Keratinocyte (primary cell): Measurements from ENCODE around the gene NDUFB11. TPM values are rescaled to one million over a fixed set of nuclear protein-coding genes. Genes with fewer than 3 reads are reported as not detected.

Experiments
- DNase-seq: peaks from one replicate; pipeline ENCODE4 v3.0.0-alpha.2; 2011; ENCODE audit warnings: low read depth, missing footprints, low spot score
- FAIRE-seq: peaks from 2 replicates; lab custom pipeline; 2011; peaks lifted over from hg19 to GRCh38; lab: Jason Lieb, UNC
- H2AFZ ChIP-seq: 2 replicates; pipeline ENCODE4 v1.6.0; 2012; ENCODE audit warnings: low read length, control low read depth, inconsistent platforms; ENCODE audit not compliant: control insufficient read depth
- H3K27ac ChIP-seq: 2 replicates; pipeline ENCODE4 v1.5.1; 2011; ENCODE audit warnings: low read length; ENCODE audit not compliant: control insufficient read depth, insufficient read depth
- H3K27me3 ChIP-seq: 3 replicates; pipeline ENCODE4 v1.6.0; 2011; ENCODE audit warnings: low read length; ENCODE audit not compliant: control insufficient read depth, insufficient read depth; ENCODE audit errors: extremely low read depth
- H3K36me3 ChIP-seq, 2 experiments: 2 replicates in 1 of 2; 3 replicates in 1 of 2; pipeline ENCODE4 v1.5.1; 2011; ENCODE audit warnings: low read length in 2 of 2, mild to moderate bottlenecking in 1 of 2; ENCODE audit not compliant: control insufficient read depth in 2 of 2, insufficient read depth in 2 of 2; ENCODE audit errors: extremely low read depth in 1 of 2
- H3K4me1 ChIP-seq: 3 replicates; pipeline ENCODE4 v1.5.1; 2011; ENCODE audit warnings: low read length; ENCODE audit not compliant: control insufficient read depth, insufficient read depth; ENCODE audit errors: extremely low read depth
- H3K4me2 ChIP-seq: 3 replicates; pipeline ENCODE4 v1.6.0; 2011; ENCODE audit warnings: low read depth, low read length; ENCODE audit not compliant: control insufficient read depth, insufficient read depth; ENCODE audit errors: extremely low read depth
- H3K4me3 ChIP-seq, 3 experiments: fragments of 200-600 bp in 1 of 3; sonication (generic) in 1 of 3; 2 replicates in 2 of 3; 3 replicates in 1 of 3; pipeline ENCODE4 v1.5.1; 2011 to 2016; ENCODE audit warnings: low read length in 3 of 3, mild to moderate bottlenecking in 3 of 3, control low read depth in 2 of 3, inconsistent platforms in 1 of 3, low read depth in 1 of 3, mixed read lengths in 1 of 3, mixed run types in 1 of 3, moderate library complexity in 1 of 3; ENCODE audit not compliant: control insufficient read depth in 2 of 3, insufficient read depth in 2 of 3; ENCODE audit errors: extremely low read depth in 1 of 3
- H3K79me2 ChIP-seq: 2 replicates; pipeline ENCODE4 v1.6.0; 2012; ENCODE audit warnings: low read length; ENCODE audit not compliant: control insufficient read depth, insufficient read depth
- H3K9ac ChIP-seq: 3 replicates; pipeline ENCODE4 v1.6.0; 2011; ENCODE audit warnings: low read length; ENCODE audit not compliant: control insufficient read depth, insufficient read depth; ENCODE audit errors: extremely low read depth
- H3K9me1 ChIP-seq: 3 replicates; pipeline ENCODE4 v1.6.0; 2011; ENCODE audit warnings: low read length; ENCODE audit not compliant: control insufficient read depth, insufficient read depth; ENCODE audit errors: extremely low read depth
- H3K9me3 ChIP-seq: 2 replicates; pipeline ENCODE4 v1.5.1; 2012; ENCODE audit warnings: low read depth, low read length; ENCODE audit not compliant: control insufficient read depth
- H4K20me1 ChIP-seq: 3 replicates; pipeline ENCODE4 v1.6.0; 2011; ENCODE audit warnings: low read length; ENCODE audit not compliant: control insufficient read depth, insufficient read depth; ENCODE audit errors: extremely low read depth
- CTCF ChIP-seq, 3 experiments: IDR thresholded peaks in 1 of 3; conservative IDR thresholded peaks in 1 of 3; optimal IDR thresholded peaks in 1 of 3; 2 replicates in 2 of 3; 3 replicates in 1 of 3; pipeline versions ENCODE3 to v1.5.1; 2011; ENCODE audit warnings: low read length in 3 of 3, mild to moderate bottlenecking in 3 of 3, moderate library complexity in 2 of 3, control low read depth in 1 of 3, inconsistent platforms in 1 of 3; ENCODE audit not compliant: insufficient read depth in 2 of 3; ENCODE audit errors: extremely low read depth in 1 of 3
- EZH2 ChIP-seq: IDR thresholded peaks from one replicate; pipeline ENCODE4 v1.6.1; 2012; ENCODE audit warnings: inconsistent platforms, mild to moderate bottlenecking, low read length, moderate library complexity
- dilution Hi-C: fragments of 300-500 bp; cut with MboI; formaldehyde crosslinking; loops from one replicate; pipeline ENCODE4 v1.7.0; 2020; ENCODE audit warnings: low sequenced_read_pairs; ENCODE audit not compliant: extremely low pct_ligation_motif_present
- polyA plus RNA-seq, 5 experiments: library from polyadenylated mRNA; depleted of rRNA in 3 of 5; stranded (reverse) in 3 of 5; stranded (forward) in 1 of 5; unstranded in 1 of 5; fragments of >200 nt; gene quantifications; 1 replicate in 1 of 5; 2 replicates in 3 of 5; 3 replicates in 1 of 5; pipeline versions ENCODE4 v1.2.1 to v1.2.3, GENCODE V29; 2011 to 2012; ENCODE audit warnings: missing spikeins in 2 of 5, low read depth in 1 of 5, low replicate concordance in 1 of 5

Gene NDUFB11
- polyA plus RNA-seq, 1 donor (not counting 4 experiments of a cell fraction or from before 2014, with no cell fraction given) = 39.3 TPM

DNA sequence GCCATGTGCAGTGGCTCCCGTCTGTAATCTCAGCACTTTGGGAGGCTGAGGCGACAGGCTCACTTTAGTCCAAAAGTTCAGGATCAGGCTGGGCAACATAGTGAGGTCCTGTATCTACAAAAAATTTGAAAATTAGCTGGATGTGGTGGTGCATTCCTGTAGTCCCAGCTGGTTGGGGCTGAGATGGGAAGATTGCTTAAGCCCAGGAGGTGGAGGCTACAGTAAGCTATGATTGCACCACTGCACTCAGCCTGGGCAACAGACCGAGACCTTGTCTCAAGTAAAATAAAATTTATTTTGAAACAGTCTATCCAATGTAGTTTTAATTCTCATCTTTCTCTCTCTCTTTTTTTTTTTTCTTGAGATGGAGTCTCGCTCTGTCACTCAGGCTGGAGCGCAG lies 21.6 kb upstream of the NDUFB11 start:
- Histone ChIP-seq H3K4me3 (no peak overlapping the region), H3K27ac (no peak overlapping the region), H3K4me2 (no peak overlapping the region), H3K36me3 (peaks cover 0 to 2% of the 10 kb centered on the region in 2 experiments), H3K9me3 (no peaks in the 10 kb centered on the region), H3K9ac (no peak overlapping the region), H3K27me3 (no peaks in the 10 kb centered on the region), H3K4me1 (no peaks in the 10 kb centered on the region), H3K79me2 (peaks cover 8% of the 10 kb centered on the region), H2AFZ (no peak overlapping the region), H3K9me1 (no peaks in the 10 kb centered on the region), H4K20me1 (no peaks in the 10 kb centered on the region)
- TF ChIP-seq EZH2 (no peak), CTCF (optimal IDR thresholded peaks at IDR 0.05 in 1 of 3, IDR thresholded peaks at IDR 0.05 in 1 of 3, conservative IDR thresholded peaks at IDR 0.05 in 1 of 3; ENCODE audit: extremely low read depth in 1 of 3, insufficient read depth in 2 of 3, low read length in 3 of 3) (no peak)
- dilution Hi-C loops = no loop called here
- DNase-seq (no peak), FAIRE-seq (no peak)

- no peak for FAIRE-seq
- no peaks in the 10 kb centered on the region for H3K9me1 ChIP-seq
- no peak overlapping the region for H3K9ac ChIP-seq
- H2AFZ ChIP-seq = no peak overlapping the region
- no peak overlapping the region for H3K27ac ChIP-seq
- DNase-seq = no peak
- H3K4me1 ChIP-seq = no peaks in the 10 kb centered on the region
- dilution Hi-C loops = no loop called here
- no peak overlapping the region for H3K4me2 ChIP-seq
- no peaks in the 10 kb centered on the region for H3K27me3 ChIP-seq
- H3K79me2 ChIP-seq = peaks cover 8% of the 10 kb centered on the region
- H3K4me3 ChIP-seq = no peak overlapping the region
- H3K9me3 ChIP-seq = no peaks in the 10 kb centered on the region
- TF ChIP-seq EZH2 = no peak
- peaks cover 0 to 2% of the 10 kb centered on the region in 2 experiments for H3K36me3 ChIP-seq
- H4K20me1 ChIP-seq = no peaks in the 10 kb centered on the region
These were observed 19.9 kb upstream of the NDUFB11 start for GRCh38 chrX:47164420-47164819.

DNA sequence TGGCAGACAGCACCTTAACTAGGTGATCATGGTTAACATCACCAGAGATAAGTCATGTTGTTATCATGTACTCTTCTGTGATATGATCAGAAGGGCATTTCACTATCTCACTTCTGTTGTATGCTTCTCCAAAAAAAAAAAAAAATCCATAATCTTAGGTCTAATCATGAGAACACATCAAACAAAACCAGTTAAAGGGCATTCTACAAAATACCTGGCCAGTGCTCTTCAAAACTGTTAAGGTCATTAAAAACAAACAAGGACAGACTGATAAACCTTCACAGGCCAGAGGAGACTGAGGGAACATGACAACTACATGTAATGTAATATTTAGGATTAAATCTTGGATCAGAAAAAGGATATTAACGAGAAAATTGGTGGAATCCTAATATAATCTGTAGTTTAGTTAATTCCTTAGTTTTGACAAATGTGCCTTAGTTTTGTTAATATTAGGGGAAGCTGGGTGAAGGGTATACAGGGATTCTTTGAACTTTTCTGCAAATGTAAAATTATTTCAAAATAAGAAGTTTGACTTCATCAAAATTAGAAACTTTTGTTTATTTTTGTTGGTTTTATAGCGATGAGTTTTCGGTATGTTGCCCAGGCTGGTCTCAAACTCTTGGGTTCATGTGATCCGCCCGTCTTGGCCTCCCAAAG lies 18.6 kb upstream of the NDUFB11 start:
- Histone ChIP-seq H3K9ac (no peak overlapping the region), H3K9me1 (no peaks in the 10 kb centered on the region), H3K79me2 (peaks cover 18% of the 10 kb centered on the region), H3K9me3 (no peaks in the 10 kb centered on the region), H3K27me3 (no peaks in the 10 kb centered on the region), H2AFZ (no peak overlapping the region), H3K4me1 (no peaks in the 10 kb centered on the region), H3K4me3 (no peak overlapping the region), H3K4me2 (no peak overlapping the region), H3K36me3 (no peaks in the 10 kb centered on the region), H3K27ac (no peak overlapping the region), H4K20me1 (no peaks in the 10 kb centered on the region)
- TF ChIP-seq CTCF (optimal IDR thresholded peaks at IDR 0.05 in 1 of 3, IDR thresholded peaks at IDR 0.05 in 1 of 3, conservative IDR thresholded peaks at IDR 0.05 in 1 of 3; ENCODE audit: extremely low read depth in 1 of 3, insufficient read depth in 2 of 3, low read length in 3 of 3) = no peak
- no peak for TF ChIP-seq EZH2
- no peak for FAIRE-seq
- dilution Hi-C loops = no loop called here
- DNase-seq = no peak
